K562 (cell line): ENCODE measurements around the gene UBL7. TPM values are rescaled to one million over a fixed set of nuclear protein-coding genes. Genes with fewer than 3 reads are reported as not detected.

ENCODE experiments used
- BRD4 ChIP-seq: fragments of 200-600 bp; sonication (generic); IDR thresholded peaks from 2 replicates; pipeline ENCODE4 v1.6.1; 2017; ENCODE audit warnings: inconsistent platforms
- CBFB ChIP-seq: sonication (generic); formaldehyde crosslinking; IDR thresholded peaks from 2 replicates; pipeline ENCODE4 v1.4.0; 2020; ENCODE audit warnings: mild to moderate bottlenecking, missing genetic modification reagents
- FOXM1 ChIP-seq, 2 experiments: fragments of 450-650 bp in 1 of 2; sonication (generic) in 1 of 2; formaldehyde crosslinking in 1 of 2; IDR thresholded peaks; 2 replicates each; pipeline versions ENCODE4 v1.6.1 to v1.9.0; 2017 to 2022; ENCODE audit warnings: low read depth in 2 of 2, mild to moderate bottlenecking in 2 of 2, missing genetic modification reagents in 1 of 2, moderate library complexity in 1 of 2
- HIVEP1 ChIP-seq: fragments of 250-450 bp; sonication (Bioruptor Pico); IDR thresholded peaks from 2 replicates; pipeline ENCODE4 v1.4.0; 2020; ENCODE audit warnings: mild to moderate bottlenecking
- KDM1A ChIP-seq, 2 experiments: fragments of 450-650 bp; IDR thresholded peaks; 2 replicates each; pipeline ENCODE4 v1.6.1; 2016; ENCODE audit warnings: mild to moderate bottlenecking in 2 of 2
- NR2F6 ChIP-seq: fragments of 450-650 bp; formaldehyde crosslinking; IDR thresholded peaks from 2 replicates; pipeline ENCODE4 v1.4.0; 2020; ENCODE audit warnings: mild to moderate bottlenecking
- TAF7 ChIP-seq: fragments of 450-650 bp; IDR thresholded peaks from 2 replicates; pipeline ENCODE4 v1.6.1; 2016; ENCODE audit warnings: missing genetic modification characterization, missing compliant biosample characterization
- TCF7L2 ChIP-seq: fragments of 150-350 bp; IDR thresholded peaks from 2 replicates; pipeline ENCODE4 v1.6.1; 2016; ENCODE audit warnings: low read depth, mild to moderate bottlenecking, low read length, moderate library complexity
- ZNF197 ChIP-seq: fragments of 200-800 bp; sonication (Bioruptor generic); IDR thresholded peaks from 2 replicates; pipeline ENCODE4 v1.6.1; 2016; ENCODE audit warnings: low read depth, missing genetic modification characterization, missing compliant biosample characterization
- ZNF384 ChIP-seq: IDR thresholded peaks from 2 replicates; pipeline ENCODE4 v1.6.1; 2012; ENCODE audit warnings: low read depth, low read length, improper control_type of control experiment
- ZNF445 ChIP-seq: fragments of 250-450 bp; sonication (Bioruptor Pico); IDR thresholded peaks from 2 replicates; pipeline ENCODE4 v1.4.0; 2020; ENCODE audit warnings: low read depth, mild to moderate bottlenecking, moderate library complexity
- ZNF699 ChIP-seq: fragments of 250-450 bp; sonication (Bioruptor Pico); IDR thresholded peaks from 2 replicates; pipeline ENCODE4 v1.8.0; 2021; ENCODE audit warnings: mild to moderate bottlenecking, moderate library complexity; ENCODE audit not compliant: insufficient replicate concordance
- polyA plus RNA-seq, 8 experiments: library from polyadenylated mRNA; depleted of rRNA in 4 of 8; stranded (reverse) in 5 of 8; unstranded in 3 of 8; fragments of >200 nt; fragmentation: Nextera tagmentation in 2 of 8; fragmentation: Illumina TruSeq in 1 of 8; extraction: Ambion mirVana in 2 of 8; extraction: Trizol in 1 of 8; gene quantifications; 2 replicates each; pipeline versions ENCODE4 v1.2.1 to v1.2.3, GENCODE V29; 2011 to 2014; ENCODE audit warnings: inconsistent platforms in 1 of 8, missing spikeins in 1 of 8
- total RNA-seq, 7 experiments: library from RNA; depleted of rRNA in 6 of 7; stranded (reverse); fragments of >200 nt in 6 of 7; fragmentation: Illumina TruSeq in 2 of 7; extraction: Trizol in 2 of 7; gene quantifications; 2 replicates each; pipeline versions ENCODE4 v1.2.1 to v1.2.3, GENCODE V29; 2011 to 2021; ENCODE audit warnings: low replicate concordance in 1 of 7
- TF ChIP-seq, protein P1 (sequence below): sonication (generic); formaldehyde crosslinking; IDR thresholded peaks from 2 replicates; pipeline ENCODE4 v1.8.0; 2022; ENCODE audit warnings: mild to moderate bottlenecking, missing genetic modification reagents
- TF ChIP-seq, protein P2 (sequence below): fragments of 450-650 bp; IDR thresholded peaks from 2 replicates; pipeline ENCODE4 v1.6.1; 2018; ENCODE audit not compliant: partially characterized antibody
- TF ChIP-seq, protein P3 (sequence below): fragments of 250-450 bp; sonication (Bioruptor Pico); IDR thresholded peaks from 2 replicates; pipeline ENCODE4 v1.4.0; 2020
- TF ChIP-seq, protein P4 (sequence below): sonication (generic); formaldehyde crosslinking; IDR thresholded peaks from 2 replicates; pipeline ENCODE4 v1.8.0; 2022; ENCODE audit warnings: mild to moderate bottlenecking, missing genetic modification reagents

Gene UBL7
- total and polyA plus RNA-seq, 9 of the 15 experiments (the other 6 are each of a cell fraction or from before 2014, with no cell fraction given), result 19.2 to 63.4 (median 44.9) TPM

- TF ChIP-seq, protein P1, sequence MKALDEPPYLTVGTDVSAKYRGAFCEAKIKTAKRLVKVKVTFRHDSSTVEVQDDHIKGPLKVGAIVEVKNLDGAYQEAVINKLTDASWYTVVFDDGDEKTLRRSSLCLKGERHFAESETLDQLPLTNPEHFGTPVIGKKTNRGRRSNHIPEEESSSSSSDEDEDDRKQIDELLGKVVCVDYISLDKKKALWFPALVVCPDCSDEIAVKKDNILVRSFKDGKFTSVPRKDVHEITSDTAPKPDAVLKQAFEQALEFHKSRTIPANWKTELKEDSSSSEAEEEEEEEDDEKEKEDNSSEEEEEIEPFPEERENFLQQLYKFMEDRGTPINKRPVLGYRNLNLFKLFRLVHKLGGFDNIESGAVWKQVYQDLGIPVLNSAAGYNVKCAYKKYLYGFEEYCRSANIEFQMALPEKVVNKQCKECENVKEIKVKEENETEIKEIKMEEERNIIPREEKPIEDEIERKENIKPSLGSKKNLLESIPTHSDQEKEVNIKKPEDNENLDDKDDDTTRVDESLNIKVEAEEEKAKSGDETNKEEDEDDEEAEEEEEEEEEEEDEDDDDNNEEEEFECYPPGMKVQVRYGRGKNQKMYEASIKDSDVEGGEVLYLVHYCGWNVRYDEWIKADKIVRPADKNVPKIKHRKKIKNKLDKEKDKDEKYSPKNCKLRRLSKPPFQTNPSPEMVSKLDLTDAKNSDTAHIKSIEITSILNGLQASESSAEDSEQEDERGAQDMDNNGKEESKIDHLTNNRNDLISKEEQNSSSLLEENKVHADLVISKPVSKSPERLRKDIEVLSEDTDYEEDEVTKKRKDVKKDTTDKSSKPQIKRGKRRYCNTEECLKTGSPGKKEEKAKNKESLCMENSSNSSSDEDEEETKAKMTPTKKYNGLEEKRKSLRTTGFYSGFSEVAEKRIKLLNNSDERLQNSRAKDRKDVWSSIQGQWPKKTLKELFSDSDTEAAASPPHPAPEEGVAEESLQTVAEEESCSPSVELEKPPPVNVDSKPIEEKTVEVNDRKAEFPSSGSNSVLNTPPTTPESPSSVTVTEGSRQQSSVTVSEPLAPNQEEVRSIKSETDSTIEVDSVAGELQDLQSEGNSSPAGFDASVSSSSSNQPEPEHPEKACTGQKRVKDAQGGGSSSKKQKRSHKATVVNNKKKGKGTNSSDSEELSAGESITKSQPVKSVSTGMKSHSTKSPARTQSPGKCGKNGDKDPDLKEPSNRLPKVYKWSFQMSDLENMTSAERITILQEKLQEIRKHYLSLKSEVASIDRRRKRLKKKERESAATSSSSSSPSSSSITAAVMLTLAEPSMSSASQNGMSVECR (CRISPR knock-in tag), result peak; percentile 48; the same call in 1 of the 2 replicates
- TF ChIP-seq TAF7 (tag), result peak; percentile 51; the same call in 1 of the 2 replicates
- TF ChIP-seq TCF7L2, result 0 out of 2 replicates have a peak, but pooled peaks have one; percentile 39
- 0 out of 2 replicates have a peak, but pooled peaks have one; percentile 31 for TF ChIP-seq ZNF384
- TF ChIP-seq, protein P2, sequence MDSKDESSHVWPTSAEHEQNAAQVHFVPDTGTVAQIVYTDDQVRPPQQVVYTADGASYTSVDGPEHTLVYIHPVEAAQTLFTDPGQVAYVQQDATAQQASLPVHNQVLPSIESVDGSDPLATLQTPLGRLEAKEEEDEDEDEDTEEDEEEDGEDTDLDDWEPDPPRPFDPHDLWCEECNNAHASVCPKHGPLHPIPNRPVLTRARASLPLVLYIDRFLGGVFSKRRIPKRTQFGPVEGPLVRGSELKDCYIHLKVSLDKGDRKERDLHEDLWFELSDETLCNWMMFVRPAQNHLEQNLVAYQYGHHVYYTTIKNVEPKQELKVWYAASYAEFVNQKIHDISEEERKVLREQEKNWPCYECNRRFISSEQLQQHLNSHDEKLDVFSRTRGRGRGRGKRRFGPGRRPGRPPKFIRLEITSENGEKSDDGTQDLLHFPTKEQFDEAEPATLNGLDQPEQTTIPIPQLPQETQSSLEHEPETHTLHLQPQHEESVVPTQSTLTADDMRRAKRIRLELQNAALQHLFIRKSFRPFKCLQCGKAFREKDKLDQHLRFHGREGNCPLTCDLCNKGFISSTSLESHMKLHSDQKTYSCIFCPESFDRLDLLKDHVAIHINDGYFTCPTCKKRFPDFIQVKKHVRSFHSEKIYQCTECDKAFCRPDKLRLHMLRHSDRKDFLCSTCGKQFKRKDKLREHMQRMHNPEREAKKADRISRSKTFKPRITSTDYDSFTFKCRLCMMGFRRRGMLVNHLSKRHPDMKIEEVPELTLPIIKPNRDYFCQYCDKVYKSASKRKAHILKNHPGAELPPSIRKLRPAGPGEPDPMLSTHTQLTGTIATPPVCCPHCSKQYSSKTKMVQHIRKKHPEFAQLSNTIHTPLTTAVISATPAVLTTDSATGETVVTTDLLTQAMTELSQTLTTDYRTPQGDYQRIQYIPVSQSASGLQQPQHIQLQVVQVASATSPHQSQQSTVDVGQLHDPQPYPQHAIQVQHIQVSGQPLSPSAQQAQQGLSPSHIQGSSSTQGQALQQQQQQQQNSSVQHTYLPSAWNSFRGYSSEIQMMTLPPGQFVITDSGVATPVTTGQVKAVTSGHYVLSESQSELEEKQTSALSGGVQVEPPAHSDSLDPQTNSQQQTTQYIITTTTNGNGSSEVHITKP, result peak; percentile 70
- TF ChIP-seq ZNF699 (CRISPR knock-in tag), result no peak
- TF ChIP-seq, protein P3, sequence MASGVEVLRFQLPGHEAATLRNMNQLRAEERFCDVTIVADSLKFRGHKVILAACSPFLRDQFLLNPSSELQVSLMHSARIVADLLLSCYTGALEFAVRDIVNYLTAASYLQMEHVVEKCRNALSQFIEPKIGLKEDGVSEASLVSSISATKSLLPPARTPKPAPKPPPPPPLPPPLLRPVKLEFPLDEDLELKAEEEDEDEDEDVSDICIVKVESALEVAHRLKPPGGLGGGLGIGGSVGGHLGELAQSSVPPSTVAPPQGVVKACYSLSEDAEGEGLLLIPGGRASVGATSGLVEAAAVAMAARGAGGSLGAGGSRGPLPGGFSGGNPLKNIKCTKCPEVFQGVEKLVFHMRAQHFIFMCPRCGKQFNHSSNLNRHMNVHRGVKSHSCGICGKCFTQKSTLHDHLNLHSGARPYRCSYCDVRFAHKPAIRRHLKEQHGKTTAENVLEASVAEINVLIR, result no peak
- no peak for TF ChIP-seq HIVEP1 (CRISPR knock-in tag)
- no peak for TF ChIP-seq KDM1A (IDR thresholded peaks at IDR 0.05)
- TF ChIP-seq CBFB (CRISPR knock-in tag), result peak; percentile 73; the same call in 1 of the 2 replicates
- no peak for TF ChIP-seq ZNF445 (CRISPR knock-in tag)
- TF ChIP-seq, protein P4, sequence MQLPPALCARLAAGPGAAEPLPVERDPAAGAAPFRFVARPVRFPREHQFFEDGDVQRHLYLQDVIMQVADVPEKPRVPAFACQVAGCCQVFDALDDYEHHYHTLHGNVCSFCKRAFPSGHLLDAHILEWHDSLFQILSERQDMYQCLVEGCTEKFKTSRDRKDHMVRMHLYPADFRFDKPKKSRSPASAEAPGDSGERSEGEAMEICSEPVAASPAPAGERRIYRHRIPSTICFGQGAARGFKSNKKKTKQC (CRISPR knock-in tag), result peak; percentile 36; the same call in 1 of the 2 replicates
- 0 out of 2 replicates have a peak, but pooled peaks have one; percentile 28 for TF ChIP-seq FOXM1 (IDR thresholded peaks at IDR 0.05; ENCODE audit: low read depth)
- peak; percentile 27; the same call in 1 of the 2 replicates for TF ChIP-seq FOXM1 (CRISPR knock-in tag; IDR thresholded peaks at IDR 0.05; ENCODE audit: low read depth)
- no peak for TF ChIP-seq NR2F6 (CRISPR knock-in tag)
- TF ChIP-seq ZNF197, result 0 out of 2 replicates have a peak, but pooled peaks have one; percentile 14
- TF ChIP-seq BRD4, result 0 out of 2 replicates have a peak, but pooled peaks have one; percentile 9
These were observed at the start of gene UBL7 (continued) for GRCh38 chr15:74460871-74461846.
